Omental fat pad (tissue), 4 donors: ENCODE measurements around the gene PTPRC. TPM values are rescaled to one million over a fixed set of nuclear protein-coding genes. Genes with fewer than 3 reads are reported as not detected.
A peak's percentile ranks its signal among the peaks of the same experiment; 100 is the strongest.

Experiments
- ATAC-seq: fragments of 150-250 bp; one replicate; pipeline ENCODE4 v1.9.1; 2016; ENCODE audit warnings: mild to moderate bottlenecking, moderate library complexity; ENCODE audit not compliant: low FRiP score
- DNase-seq: peaks from one replicate; pipeline ENCODE4 v3.0.0-alpha.2; 2019; ENCODE audit warnings: low spot score
- total RNA-seq, 4 donors: library from RNA; depleted of rRNA; stranded (reverse); fragments of >200 nt; gene quantifications; one replicate each; pipeline ENCODE4 v1.1.0, GENCODE V29; 2016
- TF ChIP-seq, protein P1 (sequence below), 3 donors: fragments of 450-650 bp; IDR thresholded peaks; one replicate each; pipeline ENCODE4 v1.5.1; 2016 to 2017; ENCODE audit warnings: antibody characterized with exemption in 3 of 3, mild to moderate bottlenecking in 3 of 3, moderate library complexity in 2 of 3

PTPRC gene
- total RNA-seq, 4 donors from 2014 or later, result 36.5 to 127 (median 67.1) TPM

DNA sequence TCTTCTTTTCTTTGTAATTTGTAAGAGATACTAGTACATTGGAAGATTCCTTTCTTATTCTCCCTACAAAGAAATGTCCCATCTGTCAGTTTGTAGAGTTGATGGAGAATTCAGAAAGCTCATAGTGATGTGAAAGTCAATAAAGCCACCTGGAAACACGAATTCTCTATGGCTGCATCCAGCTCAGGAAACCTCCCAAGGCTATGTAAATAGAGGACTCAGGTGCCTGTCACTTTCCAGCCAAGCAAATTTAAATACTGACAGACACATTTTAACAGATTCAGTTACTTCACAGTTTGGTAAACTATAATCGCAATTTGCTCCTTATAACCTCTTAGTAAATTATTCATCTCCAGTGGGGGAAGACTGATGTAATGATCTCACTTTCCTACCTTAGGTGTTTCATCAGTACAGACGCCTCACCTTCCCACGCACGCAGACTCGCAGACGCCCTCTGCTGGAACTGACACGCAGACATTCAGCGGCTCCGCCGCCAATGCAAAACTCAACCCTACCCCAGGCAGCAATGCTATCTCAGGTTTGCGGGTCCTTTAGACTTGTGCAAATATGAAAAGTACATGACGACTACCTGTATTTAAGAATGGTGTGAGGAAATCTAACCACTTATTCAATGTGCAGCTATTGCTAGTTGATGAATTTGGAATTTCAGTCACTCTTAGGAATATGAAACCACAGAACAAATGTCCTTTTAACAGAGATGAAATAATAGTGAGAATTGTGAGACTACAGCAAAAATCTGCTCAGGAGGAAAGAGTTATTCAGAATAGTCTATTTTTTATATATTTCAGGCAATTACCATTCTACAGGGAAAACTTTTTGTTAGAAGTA lies 60.6 kb downstream of the PTPRC start:
- ATAC-seq (peak; percentile 71), DNase-seq (no peak)
- TF ChIP-seq, protein P1, sequence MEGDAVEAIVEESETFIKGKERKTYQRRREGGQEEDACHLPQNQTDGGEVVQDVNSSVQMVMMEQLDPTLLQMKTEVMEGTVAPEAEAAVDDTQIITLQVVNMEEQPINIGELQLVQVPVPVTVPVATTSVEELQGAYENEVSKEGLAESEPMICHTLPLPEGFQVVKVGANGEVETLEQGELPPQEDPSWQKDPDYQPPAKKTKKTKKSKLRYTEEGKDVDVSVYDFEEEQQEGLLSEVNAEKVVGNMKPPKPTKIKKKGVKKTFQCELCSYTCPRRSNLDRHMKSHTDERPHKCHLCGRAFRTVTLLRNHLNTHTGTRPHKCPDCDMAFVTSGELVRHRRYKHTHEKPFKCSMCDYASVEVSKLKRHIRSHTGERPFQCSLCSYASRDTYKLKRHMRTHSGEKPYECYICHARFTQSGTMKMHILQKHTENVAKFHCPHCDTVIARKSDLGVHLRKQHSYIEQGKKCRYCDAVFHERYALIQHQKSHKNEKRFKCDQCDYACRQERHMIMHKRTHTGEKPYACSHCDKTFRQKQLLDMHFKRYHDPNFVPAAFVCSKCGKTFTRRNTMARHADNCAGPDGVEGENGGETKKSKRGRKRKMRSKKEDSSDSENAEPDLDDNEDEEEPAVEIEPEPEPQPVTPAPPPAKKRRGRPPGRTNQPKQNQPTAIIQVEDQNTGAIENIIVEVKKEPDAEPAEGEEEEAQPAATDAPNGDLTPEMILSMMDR (IDR thresholded peaks at IDR 0.05), result no peak

DNA sequence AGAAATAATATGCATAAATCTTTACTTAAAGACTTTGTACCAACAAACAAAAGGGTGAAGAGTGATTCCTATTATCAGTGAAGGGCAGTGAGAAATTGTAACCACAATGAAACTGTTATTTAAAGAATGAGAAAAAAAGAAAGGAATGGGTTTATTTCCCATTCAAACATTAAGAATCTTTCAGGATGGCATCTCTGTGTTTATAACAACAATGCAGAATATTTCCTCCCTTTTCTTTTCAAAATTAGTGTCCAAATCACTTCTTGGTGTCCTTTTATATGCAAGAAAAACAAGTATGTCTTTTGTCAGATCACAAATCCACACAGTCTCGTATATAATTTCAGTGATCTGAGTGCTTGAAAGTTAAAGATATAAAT lies 61.2 kb downstream of the PTPRC start:
- no peak for DNase-seq
- ATAC-seq, result no peak

DNA sequence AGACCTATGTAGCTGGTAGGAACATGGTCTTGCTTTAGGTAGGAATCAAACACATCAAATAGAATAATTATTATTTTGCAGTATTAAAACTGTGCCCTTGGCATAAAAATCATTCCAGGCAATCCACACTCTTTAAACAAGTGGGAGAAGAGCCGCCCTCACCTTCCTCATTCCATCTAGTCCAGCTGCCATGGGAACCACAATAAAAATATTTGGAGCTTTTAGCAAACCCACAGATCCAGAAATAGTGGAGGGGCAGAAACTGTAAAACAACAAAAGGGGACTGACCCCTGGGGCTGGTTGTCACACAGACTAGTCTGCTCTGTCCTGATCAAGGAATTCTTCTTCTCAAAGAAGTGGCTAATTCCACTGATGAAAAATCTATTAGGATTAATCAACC lies 61.6 kb downstream of the PTPRC start:
- TF ChIP-seq, protein P1 (IDR thresholded peaks at IDR 0.05), result no peak
- DNase-seq (no peak), ATAC-seq (no peak)

More for the DNA sequence above, 61.2 kb downstream of the PTPRC start:
- TF ChIP-seq, protein P1 (IDR thresholded peaks at IDR 0.05), result no peak

DNA sequence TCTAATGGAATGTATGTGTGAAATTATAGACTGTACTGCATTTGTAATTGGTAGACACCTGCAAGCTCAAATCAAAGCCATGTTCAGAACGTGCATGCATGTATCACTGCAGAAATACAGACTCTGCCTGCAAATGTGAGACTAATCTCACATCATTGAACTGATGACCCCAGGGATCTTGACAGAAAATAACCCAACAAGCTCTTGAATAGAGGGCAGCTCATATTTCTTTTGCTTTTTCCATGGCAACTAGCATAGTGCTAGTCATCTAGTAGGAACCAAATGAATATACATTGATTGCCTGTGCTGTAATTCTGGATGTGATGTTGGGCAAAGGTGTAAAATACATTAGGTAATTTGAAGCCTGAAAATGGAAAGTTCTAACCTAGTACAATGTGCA lies 62.4 kb downstream of the PTPRC start:
- ATAC-seq (no peak), DNase-seq (no peak)
- TF ChIP-seq, protein P1 (IDR thresholded peaks at IDR 0.05), result no peak

DNA sequence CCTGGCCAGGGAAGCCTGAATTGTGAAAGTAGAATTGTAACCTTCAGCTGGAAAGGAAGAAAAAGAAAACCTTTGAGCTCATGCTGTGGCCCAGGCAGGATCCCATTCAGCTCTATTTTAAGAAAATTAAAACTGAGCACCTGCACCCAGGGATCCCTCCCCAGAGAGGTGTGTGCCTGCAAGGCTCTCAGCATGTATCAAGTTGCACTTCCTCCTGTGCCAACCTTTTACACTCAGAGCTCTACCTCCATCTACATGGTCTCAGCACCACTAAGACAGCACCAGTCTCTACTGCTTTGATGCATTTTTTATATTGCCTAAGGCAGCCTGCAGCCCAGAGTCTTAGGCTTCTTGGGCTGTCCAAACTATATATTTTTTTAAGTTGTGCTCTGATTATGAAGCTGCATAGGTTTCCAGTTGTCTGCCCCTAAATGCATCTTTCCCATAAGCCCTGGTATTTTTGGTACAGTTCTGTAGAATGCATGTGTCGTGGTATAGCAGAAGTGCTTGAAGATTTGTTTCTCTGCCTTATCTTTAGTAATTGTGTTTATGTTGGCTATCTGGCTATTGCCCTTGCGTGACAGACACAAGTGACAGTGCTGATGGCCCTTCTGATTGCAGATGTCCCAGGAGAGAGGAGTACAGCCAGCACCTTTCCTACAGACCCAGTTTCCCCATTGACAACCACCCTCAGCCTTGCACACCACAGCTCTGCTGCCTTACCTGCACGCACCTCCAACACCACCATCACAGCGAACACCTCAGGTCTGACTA lies 63.1 kb downstream of the PTPRC start:
- TF ChIP-seq, protein P1 (IDR thresholded peaks at IDR 0.05), result no peak
- DNase-seq, result no peak
- ATAC-seq, result no peak

DNA sequence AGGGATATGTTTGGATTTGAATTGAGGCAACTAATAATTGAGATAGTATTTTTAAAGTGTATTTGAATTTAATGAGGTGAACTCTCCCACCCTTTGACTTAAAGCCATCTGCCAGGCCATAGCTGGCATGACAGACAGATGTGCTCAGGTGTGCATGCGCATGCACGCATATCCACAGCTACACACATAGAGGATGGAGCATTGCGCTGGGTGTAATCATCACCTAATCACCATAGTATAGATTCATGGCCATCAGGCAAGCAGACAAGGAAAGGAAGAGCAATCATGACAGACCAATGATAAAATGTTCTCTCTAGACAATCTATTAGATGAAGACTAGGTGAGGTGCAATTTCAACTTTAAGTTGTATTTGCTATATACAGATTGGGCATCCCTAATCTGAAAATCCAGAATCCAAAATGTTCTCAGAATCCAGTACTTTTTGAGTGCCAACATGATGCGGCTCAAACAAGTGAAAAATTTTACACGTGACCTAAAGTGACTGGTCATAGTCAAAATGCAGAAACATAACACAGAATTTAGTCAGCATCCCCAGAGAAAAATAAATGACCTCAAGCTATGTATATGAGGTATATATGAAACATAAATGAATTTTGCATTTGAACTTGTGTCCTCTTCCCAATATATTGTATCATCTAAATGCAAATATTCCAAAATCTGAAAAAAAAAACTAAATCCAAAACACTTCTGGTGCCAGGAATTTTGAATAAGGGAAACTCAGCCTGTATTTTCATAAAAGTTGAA lies 70.1 kb downstream of the PTPRC start:
- DNase-seq (no peak), ATAC-seq (no peak)
- TF ChIP-seq, protein P1 (IDR thresholded peaks at IDR 0.05), result no peak
